HL-60 (cell line): ENCODE results near the gene GALK2.

Experiments
- CTCF ChIP-seq: IDR thresholded peaks from one replicate; pipeline ENCODE4 v1.5.1; 2011; ENCODE audit warnings: low read length, control low read depth, inconsistent platforms; ENCODE audit not compliant: insufficient read depth
- POLR2AphosphoS5 ChIP-seq: IDR thresholded peaks from 2 replicates; pipeline ENCODE4 v1.6.1; 2012; ENCODE audit warnings: low read depth
- SPI1 ChIP-seq: IDR thresholded peaks from 2 replicates; pipeline ENCODE4 v1.6.1; 2012; ENCODE audit warnings: low read depth, mild to moderate bottlenecking, borderline replicate concordance

- TF ChIP-seq CTCF (no peak), POLR2AphosphoS5 (no peak), SPI1 (no peak)
Observed at GRCh38 chr15:49239105-49239504, 69.1 kb downstream of the GALK2 start.
